Neural cell (in vitro differentiated cells): ENCODE results near the gene NECTIN1. TPM values are rescaled to one million over a fixed set of nuclear protein-coding genes. Genes with fewer than 3 reads are reported as not detected.

Experiments
- H2AFZ ChIP-seq: fragments of 200-600, 300-800 bp; sonication (generic), shearing (Covaris generic); 2 replicates; pipeline ENCODE4 v1.6.0; 2014; ENCODE audit warnings: low read depth, mild to moderate bottlenecking, antibody characterized with exemption, low read length, moderate library complexity
- H3F3A ChIP-seq: fragments of 200-600 bp; shearing (Covaris generic); 2 replicates; pipeline ENCODE4 v1.6.1; 2016; ENCODE audit warnings: mild to moderate bottlenecking, moderate library complexity, mixed read lengths, antibody characterized with exemption, low read length; ENCODE audit not compliant: insufficient read depth, poor library complexity, severe bottlenecking
- H3K27ac ChIP-seq: fragments of 200-600, 300-800 bp; sonication (generic), shearing (Covaris generic); 2 replicates; pipeline ENCODE4 v1.5.1; 2014; ENCODE audit warnings: mild to moderate bottlenecking, low read length, moderate library complexity
- H3K27me3 ChIP-seq: fragments of 300-800, 200-600 bp; sonication (generic), shearing (Covaris generic); 2 replicates; pipeline ENCODE4 v1.6.0; 2014; ENCODE audit warnings: mild to moderate bottlenecking, low read depth, low read length, moderate library complexity; ENCODE audit not compliant: insufficient read depth
- H3K36me3 ChIP-seq: fragments of 300-800, 200-600 bp; sonication (generic), shearing (Covaris generic); 2 replicates; pipeline ENCODE4 v1.5.1; 2014; ENCODE audit warnings: mild to moderate bottlenecking, antibody characterized with exemption, low read length, moderate library complexity; ENCODE audit not compliant: insufficient read depth
- H3K4me2 ChIP-seq: fragments of 300-800, 200-600 bp; sonication (generic), shearing (Covaris generic); 2 replicates; pipeline ENCODE4 v1.6.0; 2014; ENCODE audit warnings: mild to moderate bottlenecking, low read length
- H3K4me3 ChIP-seq: fragments of 300-800, 200-600 bp; sonication (generic), shearing (Covaris generic); 2 replicates; pipeline ENCODE4 v1.5.1; 2014; ENCODE audit warnings: mild to moderate bottlenecking, low read length, moderate library complexity
- H3K79me2 ChIP-seq: fragments of 200-600 bp; shearing (Covaris generic); replicated peaks from 2 replicates; pipeline ENCODE4 v1.6.0; 2014; ENCODE audit warnings: mild to moderate bottlenecking, low read length, moderate library complexity; ENCODE audit not compliant: insufficient read depth
- H3K9ac ChIP-seq: fragments of 300-800, 200-600 bp; sonication (generic), shearing (Covaris generic); 2 replicates; pipeline ENCODE4 v1.6.1; 2016; ENCODE audit warnings: mild to moderate bottlenecking, low read length, mixed read lengths
- H3K9me2 ChIP-seq: fragments of 200-600 bp; shearing (Covaris generic); 2 replicates; pipeline ENCODE4 v1.6.1; 2016; ENCODE audit warnings: mild to moderate bottlenecking, low read length, mixed read lengths; ENCODE audit not compliant: insufficient read depth
- H3K9me3 ChIP-seq: fragments of 200-600, 300-800 bp; sonication (generic), shearing (Covaris generic); 2 replicates; pipeline ENCODE4 v1.6.1; 2016; ENCODE audit warnings: mild to moderate bottlenecking, mixed run types, low read length, moderate library complexity, mixed read lengths
- H4K20me1 ChIP-seq: fragments of 200-600 bp; shearing (Covaris generic); 2 replicates; pipeline ENCODE4 v1.6.1; 2016; ENCODE audit warnings: mild to moderate bottlenecking, mixed run types; ENCODE audit not compliant: insufficient read depth
- EP300 ChIP-seq: fragments of 450-650 bp; conservative IDR thresholded peaks from 2 replicates; pipeline ENCODE4 v1.6.1; 2014; ENCODE audit warnings: antibody characterized with exemption, mild to moderate bottlenecking, moderate library complexity; ENCODE audit not compliant: poor library complexity, severe bottlenecking
- EZH2 ChIP-seq: fragments of 200-600, 300-800 bp; shearing (Covaris generic), sonication (generic); IDR thresholded peaks from 2 replicates; pipeline ENCODE4 v1.6.1; 2014; ENCODE audit warnings: antibody characterized with exemption, low read length, borderline replicate concordance, mild to moderate bottlenecking; ENCODE audit not compliant: insufficient read depth, poor library complexity, severe bottlenecking
- MXI1 ChIP-seq: fragments of 450-650 bp; conservative IDR thresholded peaks from 2 replicates; pipeline ENCODE4 v1.6.1; 2014; ENCODE audit warnings: antibody characterized with exemption, mild to moderate bottlenecking; ENCODE audit not compliant: poor library complexity, severe bottlenecking
- POLR2AphosphoS5 ChIP-seq: IDR thresholded peaks from 2 replicates; pipeline ENCODE4 v1.6.1; 2012
- RAD21 ChIP-seq: fragments of 450-650 bp; conservative IDR thresholded peaks from 2 replicates; pipeline ENCODE4 v1.6.1; 2014; ENCODE audit warnings: antibody characterized with exemption, mild to moderate bottlenecking, moderate library complexity
- SMC3 ChIP-seq: fragments of 450-650 bp; conservative IDR thresholded peaks from 2 replicates; pipeline ENCODE4 v1.6.1; 2014; ENCODE audit warnings: antibody characterized with exemption, mild to moderate bottlenecking, moderate library complexity; ENCODE audit not compliant: poor library complexity
- TAF1 ChIP-seq: IDR thresholded peaks from 2 replicates; pipeline ENCODE4 v1.6.1; 2012; ENCODE audit warnings: low read depth
- polyA plus RNA-seq: library from polyadenylated mRNA; depleted of rRNA; stranded (reverse); fragments of >200 nt; gene quantifications from 2 replicates; pipeline ENCODE4 v1.2.3, GENCODE V29; 2014
- TF ChIP-seq, protein P1 (sequence below): fragments of 450-650 bp; IDR thresholded peaks from 2 replicates; pipeline ENCODE4 v1.5.1; 2014; ENCODE audit warnings: antibody characterized with exemption, mild to moderate bottlenecking, moderate library complexity; ENCODE audit not compliant: poor library complexity, severe bottlenecking
- TF ChIP-seq, protein P2 (sequence below): IDR thresholded peaks from 2 replicates; pipeline ENCODE4 v1.6.1; 2012; ENCODE audit warnings: borderline replicate concordance

The NECTIN1 gene
- polyA plus RNA-seq, 1 donor from 2014 or later, result 5.6 TPM

DNA sequence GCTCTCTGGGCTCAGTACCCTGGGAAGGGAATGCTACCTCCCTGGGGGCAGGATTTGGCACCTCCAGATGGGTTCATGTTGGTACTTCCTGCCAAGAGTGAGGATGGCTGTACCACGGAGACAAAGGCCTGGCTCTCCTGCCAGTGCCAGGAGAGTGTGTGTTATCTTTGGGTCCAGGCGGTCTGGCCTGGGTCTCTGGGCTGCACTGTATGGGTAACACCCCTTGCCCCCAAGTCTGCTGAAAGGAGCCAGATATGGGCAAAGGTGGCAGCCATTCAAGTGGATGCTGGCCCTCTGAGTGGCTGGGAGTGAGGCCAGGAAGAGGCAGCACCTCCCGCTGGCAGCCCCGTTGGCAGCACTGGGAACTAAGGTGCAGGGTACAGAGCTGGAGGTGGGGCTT, 91.5 kb downstream of the NECTIN1 start:
- Histone ChIP-seq H3K9me2 (no peaks in the 10 kb centered on the region), H3K4me2 (no peak overlapping the region), H4K20me1 (no peaks in the 10 kb centered on the region), H3K9me3 (no peaks in the 10 kb centered on the region), H3K27ac (no peak overlapping the region), H3K79me2 (no peaks in the 10 kb centered on the region), H3K4me3 (no peak overlapping the region), H2AFZ (no peak overlapping the region), H3K27me3 (no peaks in the 10 kb centered on the region), H3K9ac (no peak overlapping the region), H3K36me3 (no peaks in the 10 kb centered on the region), H3F3A (no peaks in the 10 kb centered on the region)
- TF ChIP-seq TAF1 (no peak), SMC3 (no peak), RAD21 (no peak), POLR2AphosphoS5 (no peak), EZH2 (no peak), EP300 (no peak), MXI1 (no peak)
- TF ChIP-seq, protein P1, sequence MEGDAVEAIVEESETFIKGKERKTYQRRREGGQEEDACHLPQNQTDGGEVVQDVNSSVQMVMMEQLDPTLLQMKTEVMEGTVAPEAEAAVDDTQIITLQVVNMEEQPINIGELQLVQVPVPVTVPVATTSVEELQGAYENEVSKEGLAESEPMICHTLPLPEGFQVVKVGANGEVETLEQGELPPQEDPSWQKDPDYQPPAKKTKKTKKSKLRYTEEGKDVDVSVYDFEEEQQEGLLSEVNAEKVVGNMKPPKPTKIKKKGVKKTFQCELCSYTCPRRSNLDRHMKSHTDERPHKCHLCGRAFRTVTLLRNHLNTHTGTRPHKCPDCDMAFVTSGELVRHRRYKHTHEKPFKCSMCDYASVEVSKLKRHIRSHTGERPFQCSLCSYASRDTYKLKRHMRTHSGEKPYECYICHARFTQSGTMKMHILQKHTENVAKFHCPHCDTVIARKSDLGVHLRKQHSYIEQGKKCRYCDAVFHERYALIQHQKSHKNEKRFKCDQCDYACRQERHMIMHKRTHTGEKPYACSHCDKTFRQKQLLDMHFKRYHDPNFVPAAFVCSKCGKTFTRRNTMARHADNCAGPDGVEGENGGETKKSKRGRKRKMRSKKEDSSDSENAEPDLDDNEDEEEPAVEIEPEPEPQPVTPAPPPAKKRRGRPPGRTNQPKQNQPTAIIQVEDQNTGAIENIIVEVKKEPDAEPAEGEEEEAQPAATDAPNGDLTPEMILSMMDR, result no peak
- TF ChIP-seq, protein P2, sequence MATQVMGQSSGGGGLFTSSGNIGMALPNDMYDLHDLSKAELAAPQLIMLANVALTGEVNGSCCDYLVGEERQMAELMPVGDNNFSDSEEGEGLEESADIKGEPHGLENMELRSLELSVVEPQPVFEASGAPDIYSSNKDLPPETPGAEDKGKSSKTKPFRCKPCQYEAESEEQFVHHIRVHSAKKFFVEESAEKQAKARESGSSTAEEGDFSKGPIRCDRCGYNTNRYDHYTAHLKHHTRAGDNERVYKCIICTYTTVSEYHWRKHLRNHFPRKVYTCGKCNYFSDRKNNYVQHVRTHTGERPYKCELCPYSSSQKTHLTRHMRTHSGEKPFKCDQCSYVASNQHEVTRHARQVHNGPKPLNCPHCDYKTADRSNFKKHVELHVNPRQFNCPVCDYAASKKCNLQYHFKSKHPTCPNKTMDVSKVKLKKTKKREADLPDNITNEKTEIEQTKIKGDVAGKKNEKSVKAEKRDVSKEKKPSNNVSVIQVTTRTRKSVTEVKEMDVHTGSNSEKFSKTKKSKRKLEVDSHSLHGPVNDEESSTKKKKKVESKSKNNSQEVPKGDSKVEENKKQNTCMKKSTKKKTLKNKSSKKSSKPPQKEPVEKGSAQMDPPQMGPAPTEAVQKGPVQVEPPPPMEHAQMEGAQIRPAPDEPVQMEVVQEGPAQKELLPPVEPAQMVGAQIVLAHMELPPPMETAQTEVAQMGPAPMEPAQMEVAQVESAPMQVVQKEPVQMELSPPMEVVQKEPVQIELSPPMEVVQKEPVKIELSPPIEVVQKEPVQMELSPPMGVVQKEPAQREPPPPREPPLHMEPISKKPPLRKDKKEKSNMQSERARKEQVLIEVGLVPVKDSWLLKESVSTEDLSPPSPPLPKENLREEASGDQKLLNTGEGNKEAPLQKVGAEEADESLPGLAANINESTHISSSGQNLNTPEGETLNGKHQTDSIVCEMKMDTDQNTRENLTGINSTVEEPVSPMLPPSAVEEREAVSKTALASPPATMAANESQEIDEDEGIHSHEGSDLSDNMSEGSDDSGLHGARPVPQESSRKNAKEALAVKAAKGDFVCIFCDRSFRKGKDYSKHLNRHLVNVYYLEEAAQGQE, result no peak

DNA sequence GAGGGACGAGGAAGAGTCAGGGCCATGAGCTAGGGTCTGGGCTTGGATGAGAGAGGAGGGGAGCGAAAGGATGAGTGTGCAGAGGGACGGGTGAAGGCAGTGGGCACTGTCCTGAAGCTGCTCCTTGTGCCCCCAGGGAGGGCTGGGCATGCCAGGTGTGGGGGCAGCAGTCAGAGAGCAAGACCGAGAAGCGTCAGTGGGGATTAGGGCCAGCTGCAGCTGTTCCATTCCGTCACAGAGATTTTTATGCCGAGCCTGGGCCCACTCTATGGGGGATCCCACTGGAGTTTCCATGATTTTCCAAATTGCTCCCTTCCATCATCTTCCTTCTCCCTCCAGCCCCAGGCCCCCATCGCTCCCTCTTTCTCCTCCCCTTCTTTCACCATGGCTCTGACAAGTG, 93.2 kb downstream of the NECTIN1 start:
- H3K9me2 ChIP-seq, result no peaks in the 10 kb centered on the region
- TF ChIP-seq SMC3, result no peak
- no peak for TF ChIP-seq EP300
- no peak for TF ChIP-seq EZH2
- no peak for TF ChIP-seq RAD21
- TF ChIP-seq, protein P1, result no peak
- no peak for TF ChIP-seq POLR2AphosphoS5
- TF ChIP-seq, protein P2, result no peak
- no peak for TF ChIP-seq MXI1
- TF ChIP-seq TAF1, result no peak
- no peaks in the 10 kb centered on the region for H3F3A ChIP-seq
- no peaks in the 10 kb centered on the region for H3K36me3 ChIP-seq
- no peaks in the 10 kb centered on the region for H3K79me2 ChIP-seq
- H3K9me3 ChIP-seq, result no peaks in the 10 kb centered on the region
- H4K20me1 ChIP-seq, result no peaks in the 10 kb centered on the region
- H3K4me3 ChIP-seq, result no peak overlapping the region
- no peaks in the 10 kb centered on the region for H3K27me3 ChIP-seq
- no peak overlapping the region for H2AFZ ChIP-seq
- H3K27ac ChIP-seq, result no peak overlapping the region
- H3K4me2 ChIP-seq, result no peak overlapping the region
- no peak overlapping the region for H3K9ac ChIP-seq
